Nucleus accumbens (tissue), 56 donors: ENCODE results near the gene SIRT7.

Experiments used
- DNase-seq, 56 donors: peaks; one replicate each; lab custom pipeline; 2025; lab: John Stamatoyannopoulos, UW

The SIRT7 gene

GRCh38 chr17:81898029-81898866 is 19.7 kb downstream of the SIRT7 start:
- peak in 12 of 56 donors; percentile 21 to 50 (median 38) for DNase-seq

- no peak for DNase-seq
These were observed 22.6 kb downstream of the SIRT7 start for GRCh38 chr17:81895400-81895799.

GRCh38 chr17:81891303-81891552 is 26.7 kb downstream of the SIRT7 start:
- DNase-seq: no peak

GRCh38 chr17:81890447-81891302 is 27.3 kb downstream of the SIRT7 start:
- DNase-seq: no peak

GRCh38 chr17:81889602-81890001 is 28.4 kb downstream of the SIRT7 start:
- DNase-seq: no peak

GRCh38 chr17:81888988-81889595 is 28.9 kb downstream of the SIRT7 start:
- DNase-seq: no peak

- no peak for DNase-seq
These were observed 29.6 kb downstream of the SIRT7 start for GRCh38 chr17:81888105-81888987.

GRCh38 chr17:81885869-81886548 is 32.0 kb downstream of the SIRT7 start:
- peak in 1 of 56 donors; percentile 36 for DNase-seq

GRCh38 chr17:81885454-81885853 is 32.5 kb downstream of the SIRT7 start:
- no peak for DNase-seq

GRCh38 chr17:81884968-81885367 is 33.0 kb downstream of the SIRT7 start:
- DNase-seq: no peak

- no peak for DNase-seq
These were observed 33.5 kb downstream of the SIRT7 start for GRCh38 chr17:81884520-81884919.

GRCh38 chr17:81879121-81879520 is 38.9 kb downstream of the SIRT7 start:
- no peak for DNase-seq

- no peak for DNase-seq
These were observed 39.7 kb downstream of the SIRT7 start for GRCh38 chr17:81878294-81878693.

- DNase-seq: no peak
These were observed 40.4 kb downstream of the SIRT7 start for GRCh38 chr17:81877569-81877968.

GRCh38 chr17:81871387-81872230 is 46.4 kb downstream of the SIRT7 start:
- DNase-seq: peak in 53 of 56 donors; percentile 48 to 94 (median 85)

GRCh38 chr17:81870981-81871386 is 47.0 kb downstream of the SIRT7 start, which contains the start of gene ARHGDIA:
ARHGDIA (minus strand) TSS chr17:81871337; CDS start chr17:81869930, 1,407 bp downstream.
- DNase-seq: peak in 3 of 56 donors; percentile 65 to 85 (median 71)

- DNase-seq: peak in 2 of 56 donors; percentile 8 to 16
These were observed 47.6 kb downstream of the SIRT7 start for GRCh38 chr17:81870131-81870980.
